Embryonic facial prominence (tissue), 1 donor: ENCODE measurements around the gene MRPL16.
A peak's percentile ranks its signal among the peaks of the same experiment; 100 is the strongest.
"Not testable (repeated sequence)": the region's sequence is repeated elsewhere in the genome, so short reads cannot be mapped to it uniquely, and the experiment has no call there.

ENCODE experiments used
- DNase-seq: peaks from one replicate; pipeline ENCODE4 v3.0.0-alpha.2; 2016; ENCODE audit errors: extremely low spot score

MRPL16 gene

DNA sequence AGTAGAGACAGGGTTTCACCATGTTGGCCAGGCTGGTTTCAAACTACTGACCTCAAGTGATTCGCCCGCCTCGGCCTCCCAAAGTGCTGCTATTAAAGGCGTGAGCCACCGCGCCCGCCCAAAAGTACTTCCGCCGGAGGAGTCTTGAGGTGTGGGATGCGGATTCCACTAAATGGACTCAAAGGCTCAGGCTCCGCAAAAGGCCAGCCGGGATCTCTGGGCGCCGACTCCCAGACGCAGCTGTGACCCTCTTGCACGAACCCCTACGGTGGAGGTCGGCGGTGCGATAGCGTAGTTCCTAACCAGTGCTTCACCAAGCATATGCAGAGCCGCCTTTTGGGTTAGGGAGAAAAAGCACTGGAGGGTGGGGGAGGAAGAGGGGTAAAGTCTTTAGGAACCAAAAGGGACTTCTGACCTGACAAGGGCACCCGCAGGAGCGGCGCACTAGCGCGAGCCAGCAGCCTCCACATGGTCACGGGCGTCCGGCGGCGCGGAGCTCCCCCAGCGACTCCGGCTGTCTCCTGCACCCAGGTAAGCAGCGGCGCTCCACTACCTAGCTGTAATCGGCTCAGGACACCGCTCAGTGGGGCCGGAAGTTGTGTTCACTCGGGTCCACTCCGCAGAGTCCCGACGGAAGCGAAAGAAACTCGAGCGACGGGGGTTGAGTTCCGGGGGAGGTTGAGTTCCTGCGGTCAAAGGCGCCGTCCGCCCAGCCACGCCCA, at the start of gene MRPL16:
Gene MRPL16 (minus strand): TSS at position 590 of the 722 bp plus-strand sequence. CDS start 120 bp downstream, at position 470.
- DNase-seq = peak; percentile 84

DNA sequence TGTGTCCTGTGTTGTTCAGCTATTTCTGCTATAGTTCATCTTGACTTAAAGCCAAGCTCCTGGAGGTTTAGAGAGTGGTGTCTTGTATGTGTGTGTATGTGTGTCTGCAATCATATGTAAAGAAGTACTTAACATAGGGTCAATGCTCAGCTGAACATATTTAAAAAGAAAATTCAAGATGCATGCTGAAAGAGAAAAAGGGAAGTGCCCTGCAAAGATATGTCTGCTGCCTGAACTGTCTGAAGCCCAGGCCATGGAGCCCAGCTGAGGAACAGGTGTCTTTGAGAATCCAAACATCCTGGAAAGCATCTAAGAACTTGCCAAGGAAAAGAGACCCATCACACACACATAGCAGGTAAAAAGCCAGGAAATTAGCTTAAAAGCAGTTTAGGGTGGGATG, 49.1 kb upstream of the MRPL16 start:
- no peak for DNase-seq

DNA sequence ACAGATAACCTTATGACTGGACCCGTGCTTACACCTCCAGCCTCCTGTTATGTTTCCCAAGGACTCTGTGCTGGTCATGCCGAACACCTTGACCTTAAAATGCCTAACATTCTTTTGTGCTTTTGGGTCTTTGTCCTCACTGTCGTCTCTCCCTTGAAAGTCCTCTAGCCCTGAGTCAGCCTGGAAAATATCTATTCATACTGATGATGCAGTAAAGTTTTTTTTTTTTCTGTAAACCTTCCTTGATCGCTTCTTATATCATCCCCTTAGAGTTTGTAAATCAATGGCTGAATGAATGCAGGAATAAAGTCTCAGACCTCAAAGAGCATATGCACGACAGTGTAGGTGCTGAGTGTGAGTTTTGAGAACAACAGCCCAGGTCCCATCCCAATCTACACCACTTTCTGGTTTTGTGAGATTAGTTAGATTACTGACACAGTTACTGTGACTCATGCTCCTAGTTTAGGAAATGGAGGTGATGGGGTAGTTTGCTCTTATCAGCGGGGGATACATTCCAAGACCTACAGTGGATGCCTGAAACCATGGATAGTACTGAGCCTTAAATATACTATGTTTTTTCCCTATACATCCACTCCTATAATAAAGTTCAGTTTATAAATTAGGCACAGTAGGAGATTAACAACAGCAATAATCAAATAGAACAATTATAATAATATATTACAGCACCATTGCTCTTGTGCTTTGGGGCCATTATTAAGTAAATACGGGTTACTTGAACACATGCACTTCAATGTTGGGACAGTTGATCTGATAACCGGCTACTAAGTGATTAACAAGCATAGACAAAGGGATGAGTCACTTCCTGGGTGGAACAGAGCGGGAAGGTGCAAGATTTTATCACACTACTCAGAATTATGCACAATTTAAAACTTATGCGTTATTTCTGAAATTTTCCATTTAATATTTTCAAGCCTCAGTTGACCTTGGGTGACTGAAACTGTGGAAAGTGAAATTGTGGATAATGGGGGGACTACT, 47.2 kb upstream of the MRPL16 start:
- DNase-seq = no peak

DNA sequence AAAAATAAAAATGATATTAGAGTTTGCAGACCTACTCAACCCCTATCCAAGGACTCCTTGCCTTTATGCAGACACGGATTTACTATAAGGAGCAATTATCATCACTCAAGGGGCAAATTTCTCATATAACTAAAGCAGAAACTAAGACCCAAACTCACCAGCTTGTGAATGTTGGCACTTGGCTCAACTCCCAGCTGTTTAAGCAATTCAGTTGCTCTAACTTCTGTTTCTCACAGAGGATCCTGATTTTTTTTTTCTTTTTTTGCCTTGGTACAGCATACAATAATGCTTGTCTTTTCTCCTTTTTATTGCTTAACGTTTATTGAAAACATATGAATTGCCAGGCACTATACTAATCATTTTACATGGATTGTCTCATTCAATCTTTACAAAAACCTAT, 44.3 kb upstream of the MRPL16 start:
- DNase-seq = no peak

DNA sequence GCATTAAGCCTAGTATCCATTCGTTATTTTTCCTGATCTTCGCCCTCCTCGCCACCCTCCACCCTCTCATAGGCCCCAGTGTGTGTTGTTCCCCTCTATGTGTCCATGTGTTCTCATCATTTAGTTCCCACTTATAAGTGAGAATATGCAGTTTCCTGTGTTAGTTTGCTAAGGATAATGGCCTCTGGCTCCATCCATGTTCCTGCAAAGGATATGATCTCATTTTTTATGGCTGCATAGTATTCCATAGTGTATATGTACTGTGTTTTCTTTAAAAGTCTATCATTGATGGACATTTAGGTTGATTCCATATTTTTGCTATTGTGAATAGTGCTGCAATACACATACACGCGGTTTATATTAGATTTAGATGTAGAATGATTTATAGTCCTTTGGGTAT, 40.8 kb upstream of the MRPL16 start:
- not testable (repeated sequence) for DNase-seq

DNA sequence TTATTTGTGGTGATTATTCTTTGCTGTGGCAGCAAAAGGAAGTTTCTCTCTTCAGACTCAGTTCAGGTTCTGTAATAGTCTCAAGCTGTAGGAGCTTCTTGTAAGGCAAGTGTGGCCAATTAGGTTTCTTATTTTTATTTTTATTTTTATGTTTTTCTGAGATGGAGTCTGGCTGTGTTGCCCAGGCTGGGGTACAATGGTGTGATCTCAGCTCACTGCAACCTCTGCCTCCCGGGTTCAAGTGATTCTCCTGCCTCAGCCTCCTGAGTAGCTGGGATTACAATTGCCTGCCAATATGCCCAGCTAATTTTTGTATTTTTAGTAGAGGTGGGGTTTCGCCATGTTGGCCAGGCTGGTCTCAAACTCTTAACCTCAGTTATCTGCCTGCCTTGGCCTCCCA, 39.0 kb upstream of the MRPL16 start:
- not testable (repeated sequence) for DNase-seq

DNA sequence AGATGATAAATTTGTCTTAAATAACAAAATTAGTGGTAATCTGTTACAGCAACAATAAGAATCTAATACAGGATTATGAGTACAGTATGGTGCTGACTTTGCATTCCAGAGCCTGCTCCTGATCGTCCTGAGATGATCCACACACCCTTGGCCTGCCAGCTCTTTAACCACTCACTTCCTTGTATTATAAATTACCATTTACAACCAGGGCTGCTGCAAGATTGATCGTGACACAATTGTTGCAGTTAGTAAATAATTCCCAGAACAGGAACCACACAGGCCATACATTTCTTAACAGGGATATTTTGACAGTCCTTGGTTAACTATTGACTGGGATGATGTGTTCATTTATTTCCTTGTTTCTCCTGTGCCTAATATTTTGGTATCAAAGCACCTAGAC, 38.6 kb upstream of the MRPL16 start:
- no peak for DNase-seq

DNA sequence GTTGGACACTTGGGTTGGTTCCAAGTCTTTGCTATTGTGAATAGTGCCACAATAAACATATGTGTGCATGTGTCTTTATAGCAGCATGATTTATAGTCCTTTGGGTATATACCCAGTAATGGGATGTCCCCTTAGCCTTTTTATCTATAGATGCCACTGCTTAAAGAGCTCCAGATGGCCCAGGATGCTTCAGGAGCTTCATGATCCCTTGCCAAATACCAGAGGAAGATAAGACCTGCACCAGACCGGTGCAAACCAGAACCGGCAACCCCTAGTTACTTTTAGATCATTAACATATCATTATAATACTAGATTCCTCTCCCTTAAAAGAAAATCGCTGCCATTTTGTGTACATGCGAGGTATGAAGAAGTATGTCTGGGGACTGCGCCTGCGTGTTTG, 37.9 kb upstream of the MRPL16 start:
- not testable (repeated sequence) for DNase-seq

DNA sequence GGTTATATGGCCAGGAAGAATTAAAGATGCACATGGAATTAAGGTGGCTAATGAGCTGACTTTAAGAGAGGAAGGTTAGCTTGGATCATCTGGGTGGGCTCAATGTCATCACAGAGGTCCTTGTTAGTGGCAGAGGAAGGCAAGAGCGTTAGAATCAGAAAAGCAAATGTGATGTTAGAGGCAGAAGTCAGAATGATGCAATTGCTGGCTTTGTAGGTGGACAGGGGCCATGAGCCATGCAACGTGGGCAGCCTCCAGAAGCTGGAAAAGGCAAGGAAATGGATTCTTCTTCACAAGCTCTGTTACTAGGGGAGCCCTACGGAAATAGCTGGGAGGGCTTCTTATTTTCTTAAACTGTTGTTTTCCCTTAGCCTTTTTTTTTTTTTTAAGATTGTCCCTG, 37.0 kb upstream of the MRPL16 start:
- no peak for DNase-seq

DNA sequence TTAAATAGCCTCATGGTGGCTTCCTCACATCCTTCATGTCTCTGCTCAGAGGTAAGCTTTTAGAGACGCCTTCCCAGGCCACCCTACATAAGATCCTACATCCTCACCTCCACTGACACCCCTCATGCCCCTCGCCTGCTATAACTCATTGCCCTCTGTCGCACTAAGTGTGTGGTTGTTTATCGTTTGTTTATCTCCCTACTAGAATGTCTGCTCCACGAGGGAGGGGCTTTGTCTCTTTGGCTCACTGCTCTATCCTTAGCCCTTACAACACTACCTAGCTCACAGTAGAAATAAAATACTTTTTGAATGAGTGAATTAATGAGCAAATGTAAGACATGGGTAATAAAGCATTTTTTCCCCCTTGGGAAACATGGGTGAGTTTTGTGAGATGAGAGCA, 36.0 kb upstream of the MRPL16 start:
- no peak for DNase-seq

DNA sequence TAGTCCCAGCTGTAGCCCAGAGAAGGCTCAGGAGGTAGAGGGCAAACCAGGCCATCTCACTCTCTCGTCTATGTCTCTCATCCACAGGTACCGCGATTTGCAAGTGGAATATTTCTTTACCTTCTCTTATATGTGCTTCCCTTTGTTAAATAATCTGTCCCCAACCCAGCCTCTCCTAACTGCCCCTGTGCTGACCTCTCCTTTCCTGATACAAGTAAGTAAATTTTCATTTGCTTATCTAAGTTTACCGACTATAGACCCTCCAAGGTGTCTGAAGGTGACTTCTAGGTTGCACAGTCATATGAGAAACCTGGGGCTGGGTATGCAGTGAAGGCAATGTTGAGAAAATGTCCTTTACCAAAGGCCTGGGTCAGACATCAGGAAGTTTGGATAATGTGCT, 34.8 kb upstream of the MRPL16 start, which contains the start of gene CBLIF:
Gene CBLIF (minus strand): TSS at position 101 of the 400 bp plus-strand sequence. CDS start 46 bp downstream, at position 55.
- DNase-seq = no peak

DNA sequence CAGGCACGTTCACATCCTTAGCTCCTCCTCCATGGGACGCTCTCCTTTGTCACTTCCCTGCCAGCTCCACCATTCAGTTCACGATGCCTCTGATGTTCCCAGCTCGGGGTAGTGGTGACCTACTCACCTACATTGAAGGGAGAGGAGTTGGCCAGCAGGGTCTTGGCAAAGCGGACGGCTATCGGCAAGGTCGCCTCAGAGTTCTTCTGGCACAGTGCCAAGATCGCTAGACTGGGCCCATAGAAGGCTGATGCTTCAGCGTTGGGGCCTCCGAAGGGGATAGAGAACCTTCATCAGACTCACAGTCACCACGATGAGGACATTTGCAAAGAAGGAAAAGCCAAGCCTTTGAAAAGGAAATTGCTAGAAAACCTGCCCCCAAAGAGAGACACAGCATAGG, 31.7 kb upstream of the MRPL16 start:
- DNase-seq = no peak

DNA sequence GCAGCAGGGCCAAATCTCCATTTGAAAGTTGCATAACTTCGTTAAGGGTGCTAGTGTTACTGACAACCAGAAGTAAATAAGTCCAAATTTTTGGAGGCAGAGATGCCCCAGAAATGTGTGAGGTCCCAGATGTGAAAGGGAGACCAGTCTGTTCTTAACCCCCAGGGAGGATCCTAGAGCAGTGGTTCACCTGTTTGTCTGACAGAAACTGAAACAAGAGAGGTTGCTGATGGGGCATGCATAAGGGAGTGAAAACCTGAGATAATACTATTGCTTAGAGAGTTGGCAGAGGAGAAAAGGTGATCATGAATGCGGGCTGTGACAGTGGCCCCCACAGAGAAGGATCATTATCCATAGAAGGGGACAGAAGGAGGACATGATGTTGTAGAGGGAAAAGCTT, 30.9 kb upstream of the MRPL16 start:
- no peak for DNase-seq

DNA sequence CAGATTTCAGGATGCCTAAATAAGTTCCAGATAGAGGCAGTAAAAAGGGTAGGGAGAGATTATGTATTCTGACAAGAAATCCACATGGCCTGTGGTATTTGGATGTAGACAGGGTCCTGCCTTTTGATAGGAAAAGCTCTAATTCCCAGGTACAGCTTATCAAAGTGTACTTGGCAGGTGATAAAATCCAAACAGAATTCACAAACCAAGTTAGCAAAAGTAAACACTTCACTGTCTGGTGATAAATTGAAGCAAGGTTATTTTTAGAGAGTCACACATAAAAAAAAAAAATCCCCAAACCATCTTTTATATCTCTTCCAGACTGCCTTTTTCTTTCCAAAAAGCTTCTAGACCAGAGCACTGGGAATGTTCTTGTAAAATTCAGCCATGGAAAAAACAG, 29.0 kb upstream of the MRPL16 start:
- DNase-seq = no peak

DNA sequence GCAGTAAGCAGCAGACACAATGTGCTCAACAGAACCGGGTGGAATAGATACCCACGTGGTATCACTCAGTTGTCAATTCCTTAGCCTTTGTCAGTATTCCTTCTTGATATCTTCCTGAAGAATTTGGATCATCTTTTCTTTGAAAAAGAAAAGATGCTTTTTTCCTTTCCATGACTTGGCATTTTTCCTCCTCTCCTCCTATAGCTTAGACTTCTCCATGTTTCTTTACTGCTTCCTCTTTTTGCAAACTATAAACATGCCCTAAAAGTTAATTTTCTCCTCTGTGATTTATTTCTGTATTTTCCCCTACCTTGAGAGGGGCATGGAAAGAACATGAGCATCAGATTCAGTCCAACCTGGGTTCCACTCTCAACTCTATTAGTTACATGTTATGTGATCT, 23.0 kb upstream of the MRPL16 start:
- no peak for DNase-seq

DNA sequence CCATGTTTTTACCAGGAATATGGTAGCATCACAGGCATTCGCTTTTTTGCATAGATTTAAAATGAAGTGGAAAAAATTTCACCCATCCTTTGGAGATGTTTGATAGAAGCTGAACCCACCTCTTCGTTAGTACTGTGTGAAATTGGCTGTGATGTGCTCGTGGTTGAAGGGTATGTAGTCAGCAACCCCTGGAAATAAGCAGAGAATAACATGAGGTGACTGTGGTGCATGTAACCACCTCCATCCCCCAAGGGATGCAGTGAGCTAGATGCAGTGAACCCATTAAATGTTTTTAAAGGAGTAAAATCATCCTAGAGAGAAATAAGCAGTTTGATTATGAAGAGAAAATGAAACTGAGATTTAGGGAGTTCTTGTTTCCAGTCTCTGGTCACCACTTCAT, 18.8 kb upstream of the MRPL16 start:
- DNase-seq = no peak

DNA sequence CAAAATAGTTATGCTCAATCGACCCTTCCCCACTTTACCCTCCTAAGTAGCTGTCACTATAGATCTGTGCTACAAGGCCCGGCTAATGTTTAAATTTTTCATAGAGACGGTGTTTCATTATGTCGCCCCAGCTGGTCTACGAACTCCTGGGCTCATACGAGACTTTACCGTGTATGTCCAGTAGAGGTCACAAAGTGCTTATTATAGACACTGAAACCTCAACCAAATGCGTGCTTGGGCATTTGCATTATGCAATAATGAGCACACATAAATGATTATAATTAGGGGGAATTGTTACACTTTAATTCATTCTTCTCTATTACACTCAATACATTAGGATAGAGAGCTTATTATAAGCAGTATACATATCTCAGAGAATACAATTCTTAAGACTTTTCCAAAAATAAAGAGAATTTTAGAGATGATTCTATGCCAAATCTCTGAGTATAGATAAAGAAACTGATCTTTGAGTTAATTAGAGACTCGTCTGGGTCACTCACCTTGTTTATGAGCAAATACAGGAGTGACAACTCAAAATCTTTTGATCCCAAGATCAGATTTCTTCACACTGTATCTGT, 12.5 kb upstream of the MRPL16 start:
- no peak for DNase-seq

DNA sequence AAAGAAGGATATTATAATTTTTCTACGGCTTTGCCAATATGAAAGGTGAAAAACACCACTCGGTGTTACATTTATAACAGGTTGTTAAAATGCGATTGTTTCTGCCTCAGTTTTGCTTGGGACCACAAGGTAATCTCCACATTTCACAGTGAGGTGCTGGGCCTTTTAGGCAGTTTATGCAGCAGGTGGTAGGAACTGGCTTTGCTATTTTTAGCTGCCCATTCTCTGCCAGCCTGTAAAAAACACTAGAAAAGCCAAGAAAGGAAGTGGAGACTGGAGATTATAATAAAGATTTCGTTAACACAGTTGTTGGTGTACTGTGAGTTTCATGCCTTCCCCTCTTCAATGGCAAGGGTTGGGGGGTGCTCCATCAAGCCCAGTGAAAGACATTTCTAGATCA, 8.0 kb upstream of the MRPL16 start:
- no peak for DNase-seq

DNA sequence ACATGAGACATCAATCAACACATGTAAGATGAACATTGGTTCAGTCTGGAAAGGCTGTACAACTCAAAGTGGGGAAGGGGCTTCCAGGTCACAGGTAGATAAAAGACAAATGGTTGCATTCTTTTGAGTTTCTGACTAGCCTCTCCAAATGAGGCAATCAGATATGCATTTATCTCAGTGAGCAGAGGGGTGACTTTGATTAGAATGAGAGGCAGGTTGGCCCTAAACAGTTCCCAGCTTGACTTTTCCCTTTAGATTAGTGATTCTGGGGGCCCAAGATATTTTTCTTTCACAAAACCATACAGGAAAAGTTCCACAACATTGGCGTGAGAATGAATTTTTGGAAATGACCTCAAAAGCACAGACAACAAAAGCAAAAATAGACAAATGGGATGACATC, 5.9 kb upstream of the MRPL16 start:
- DNase-seq = not testable (repeated sequence)

DNA sequence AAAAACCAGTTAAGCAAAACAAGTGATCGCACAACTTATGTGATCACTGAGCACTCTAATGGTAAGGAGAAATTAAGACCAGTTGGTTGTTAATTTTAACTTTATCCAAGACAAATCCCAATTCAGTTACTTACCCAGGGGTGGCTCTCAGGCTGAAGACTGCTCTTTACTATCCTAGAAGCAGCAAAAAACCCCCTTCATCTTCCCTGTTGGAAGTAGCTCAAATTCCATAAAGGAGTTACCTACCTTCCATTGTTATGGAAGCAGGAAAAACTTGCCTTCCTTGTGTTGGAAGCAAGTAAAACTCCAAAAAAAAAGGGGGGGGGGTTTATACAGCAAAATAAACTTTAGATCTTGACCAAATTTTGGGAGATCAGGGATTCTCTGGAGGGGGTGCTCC, 5.2 kb upstream of the MRPL16 start:
- DNase-seq = no peak

DNA sequence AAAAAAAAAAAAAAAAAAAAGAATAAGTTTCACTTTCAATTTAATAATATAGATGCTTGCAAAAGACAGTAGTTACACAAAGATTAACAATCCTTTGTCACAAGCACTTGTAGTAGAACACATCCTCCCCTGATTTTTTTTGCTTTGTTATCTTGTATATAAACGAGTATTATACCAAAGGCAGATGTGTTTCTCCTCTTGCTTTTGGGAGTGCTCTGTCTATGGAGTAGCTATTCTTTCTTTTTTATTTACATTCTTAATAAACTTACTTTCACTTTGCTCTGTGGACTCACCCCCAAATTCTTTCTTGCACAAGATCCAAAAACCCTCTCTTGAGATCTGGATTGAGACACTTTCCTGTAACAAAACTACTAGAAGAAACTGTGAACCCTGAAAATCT, 3.4 kb upstream of the MRPL16 start:
- no peak for DNase-seq

DNA sequence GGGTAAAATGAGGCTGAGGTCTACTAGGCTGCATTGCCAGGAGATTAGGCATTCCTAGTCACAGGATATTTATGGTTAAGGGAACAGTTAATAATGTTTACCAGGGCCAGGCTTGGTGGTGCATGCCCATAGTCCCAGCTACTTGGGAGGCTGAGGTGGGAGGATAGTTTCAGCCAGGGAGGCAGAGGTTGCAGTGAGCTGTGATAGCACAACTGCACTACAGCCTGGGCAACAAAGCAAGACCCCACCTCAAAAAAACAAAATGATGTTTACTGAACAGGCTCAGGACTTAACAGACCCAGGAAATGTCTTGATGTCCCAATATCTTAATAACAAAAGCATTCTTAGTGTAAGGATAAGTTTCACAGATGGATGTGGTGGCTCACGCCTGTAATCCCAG, 2.8 kb upstream of the MRPL16 start:
- DNase-seq = no peak
